Measurements from ENCODE around the gene HILPDA. TPM values are rescaled to one million over a fixed set of nuclear protein-coding genes. Genes with fewer than 3 reads are reported as not detected.
A peak's percentile ranks its signal among the peaks of the same experiment; 100 is the strongest.
"Not testable (repeated sequence)": the region's sequence is repeated elsewhere in the genome, so short reads cannot be mapped to it uniquely, and the experiment has no call there.

HILPDA gene
- total RNA-seq, 2 donors from 2014 or later = 6.9 to 41.5 TPM

GRCh38 chr7:128459394-128459878 is 3.8 kb downstream of the HILPDA start:
- Histone ChIP-seq H3K4me1 (replicated peaks) (peaks cover 23% of the 10 kb centered on the region), H3K4me3 (no peak overlapping the region), H3K27me3 (replicated peaks; ENCODE audit: insufficient read depth) (no peaks in the 10 kb centered on the region), H3K36me3 (no peaks in the 10 kb centered on the region), H3K9me3 (no peaks in the 10 kb centered on the region), H3K27ac (no peak overlapping the region)
- WGBS = 36% methylated on average over 5 of the region's 5 CpGs
- peak; percentile 56 for DNase-seq (ENCODE audit: low spot score)
- intact Hi-C loops (cut with DNase I) = loop anchor here (10.0 kb wide), 1 partner anchor 55 kb away; the partner anchor contains the start of gene IMPDH1
- TF ChIP-seq POLR2AphosphoS5 (IDR thresholded peaks at IDR 0.05) = no peak
- TF ChIP-seq POLR2A (IDR thresholded peaks at IDR 0.05) = no peak
- peak; percentile 40 to 85 (median 82) for TF ChIP-seq CTCF (IDR thresholded peaks at IDR 0.05)

- TF ChIP-seq POLR2AphosphoS5 (IDR thresholded peaks at IDR 0.05) (no peak), POLR2A (IDR thresholded peaks at IDR 0.05) (no peak), CTCF (IDR thresholded peaks at IDR 0.05) (no peak)
- H3K4me3 ChIP-seq = no peak overlapping the region
- H3K9me3 ChIP-seq = no peaks in the 10 kb centered on the region
- intact Hi-C loops (cut with DNase I) = no loop called here
- no peaks in the 10 kb centered on the region for H3K27me3 ChIP-seq (replicated peaks; ENCODE audit: insufficient read depth)
- no peak overlapping the region for H3K27ac ChIP-seq
- peaks cover 10% of the 10 kb centered on the region for H3K4me1 ChIP-seq (replicated peaks)
- DNase-seq (ENCODE audit: low spot score) = no peak
- WGBS = 80% methylated on average over 5 of the region's 5 CpGs
- H3K36me3 ChIP-seq = no peaks in the 10 kb centered on the region
These were observed 6.8 kb downstream of the HILPDA start for GRCh38 chr7:128462460-128462859.

- H3K4me3 ChIP-seq; intact Hi-C loops (cut with DNase I); H3K4me1 ChIP-seq (replicated peaks); H3K36me3 ChIP-seq; H3K27ac ChIP-seq; DNase-seq (ENCODE audit: low spot score); H3K9me3 ChIP-seq; H3K27me3 ChIP-seq (replicated peaks; ENCODE audit: insufficient read depth): not testable (repeated sequence)
- 94% methylated on average over 22 of the region's 30 CpGs for WGBS
These were observed 7.7 kb downstream of the HILPDA start for GRCh38 chr7:128463345-128463744.

- H3K36me3 ChIP-seq; H3K27me3 ChIP-seq (replicated peaks; ENCODE audit: insufficient read depth): not testable (repeated sequence)
These were observed 8.3 kb downstream of the HILPDA start for GRCh38 chr7:128463933-128464332.

GRCh38 chr7:128466871-128467270 is 11.2 kb downstream of the HILPDA start:
- H3K4me3 ChIP-seq; H3K27me3 ChIP-seq (replicated peaks; ENCODE audit: insufficient read depth); H3K4me1 ChIP-seq (replicated peaks); H3K36me3 ChIP-seq; intact Hi-C loops (cut with DNase I); H3K9me3 ChIP-seq; DNase-seq (ENCODE audit: low spot score); H3K27ac ChIP-seq: not testable (repeated sequence)

More at GRCh38 chr7:128463933-128464332, 8.3 kb downstream of the HILPDA start:
- DNase-seq (ENCODE audit: low spot score); H3K4me3 ChIP-seq; H3K9me3 ChIP-seq; H3K27ac ChIP-seq; intact Hi-C loops (cut with DNase I); H3K4me1 ChIP-seq (replicated peaks): not testable (repeated sequence)
- WGBS = 67% methylated on average over 8 of the region's 8 CpGs

- peak within 1 kb of the TSS; percentile 67 to 75 for H3K4me3 ChIP-seq
- H3K27ac ChIP-seq = peak within 1 kb of the TSS; percentile 75 to 84
- peak; percentile 93 for DNase-seq (ENCODE audit: low spot score)
- under 1% methylated on average over 53 of the region's 62 CpGs for WGBS
- intact Hi-C loops (cut with DNase I) = loop anchor here (5.0 kb wide), 1 partner anchor 406 kb away; no protein-coding TSS in a partner anchor
- TF ChIP-seq CTCF (IDR thresholded peaks at IDR 0.05) (peak in 2 of 4 experiments; percentile 43 to 61), POLR2AphosphoS5 (IDR thresholded peaks at IDR 0.05) (peak; percentile 95), POLR2A (IDR thresholded peaks at IDR 0.05) (peak; percentile 74)
- not testable (repeated sequence) for H3K9me3 ChIP-seq; H3K4me1 ChIP-seq (replicated peaks); H3K27me3 ChIP-seq (replicated peaks; ENCODE audit: insufficient read depth); H3K36me3 ChIP-seq
These were observed 21.0 kb downstream of the HILPDA start, which contains the start of gene METTL2B for GRCh38 chr7:128476402-128477335. Gene METTL2B, plus strand, starts transcription at chr7:128476748. Its CDS starts 18 bp downstream, at chr7:128476766.

GRCh38 chr7:128477336-128477690 is 21.6 kb downstream of the HILPDA start:
- not testable (repeated sequence) for H3K9me3 ChIP-seq; H3K4me1 ChIP-seq (replicated peaks); H3K27me3 ChIP-seq (replicated peaks; ENCODE audit: insufficient read depth); H3K36me3 ChIP-seq; DNase-seq (ENCODE audit: low spot score)
- WGBS = under 1% methylated on average over 4 of the region's 4 CpGs
- Histone ChIP-seq H3K27ac (peak overlapping the region; percentile 75 to 84), H3K4me3 (peak overlapping the region; percentile 67 to 75)
- intact Hi-C loops (cut with DNase I) = loop anchor here (5.0 kb wide), 1 partner anchor 405 kb away; no protein-coding TSS in a partner anchor

- not testable (repeated sequence) for H3K9me3 ChIP-seq; H3K27ac ChIP-seq; H3K27me3 ChIP-seq (replicated peaks; ENCODE audit: insufficient read depth); H3K4me3 ChIP-seq; H3K4me1 ChIP-seq (replicated peaks); DNase-seq (ENCODE audit: low spot score); H3K36me3 ChIP-seq
- intact Hi-C loops (cut with DNase I) = loop anchor here (5.0 kb wide), 1 partner anchor 403 kb away; no protein-coding TSS in a partner anchor
- 88% methylated on average over 4 of the region's 4 CpGs for WGBS
These were observed 23.4 kb downstream of the HILPDA start for GRCh38 chr7:128479082-128479481.

GRCh38 chr7:128488134-128488533 is 32.5 kb downstream of the HILPDA start:
- H3K9me3 ChIP-seq; H3K4me1 ChIP-seq (replicated peaks); DNase-seq (ENCODE audit: low spot score); H3K27me3 ChIP-seq (replicated peaks; ENCODE audit: insufficient read depth); H3K27ac ChIP-seq; H3K36me3 ChIP-seq; H3K4me3 ChIP-seq; intact Hi-C loops (cut with DNase I): not testable (repeated sequence)
- 78% methylated on average over 6 of the region's 6 CpGs for WGBS

All from prostate gland (tissue), 2 donors.